Dermis blood vessel endothelial cell (primary cell): Measurements from ENCODE around the gene HECTD1. TPM values are rescaled to one million over a fixed set of nuclear protein-coding genes. Genes with fewer than 3 reads are reported as not detected.
"Not testable (repeated sequence)": the region's sequence is repeated elsewhere in the genome, so short reads cannot be mapped to it uniquely, and the experiment has no call there.

ENCODE experiments used
- DNase-seq: peaks from one replicate; pipeline ENCODE4 v3.0.0; 2010
- total RNA-seq: library from RNA; depleted of rRNA; stranded (reverse); fragments of >200 nt; gene quantifications from 2 replicates; pipeline ENCODE4 v1.2.3, GENCODE V29; 2014

The HECTD1 gene
- total RNA-seq, 1 donor from 2014 or later = 303 TPM

DNA sequence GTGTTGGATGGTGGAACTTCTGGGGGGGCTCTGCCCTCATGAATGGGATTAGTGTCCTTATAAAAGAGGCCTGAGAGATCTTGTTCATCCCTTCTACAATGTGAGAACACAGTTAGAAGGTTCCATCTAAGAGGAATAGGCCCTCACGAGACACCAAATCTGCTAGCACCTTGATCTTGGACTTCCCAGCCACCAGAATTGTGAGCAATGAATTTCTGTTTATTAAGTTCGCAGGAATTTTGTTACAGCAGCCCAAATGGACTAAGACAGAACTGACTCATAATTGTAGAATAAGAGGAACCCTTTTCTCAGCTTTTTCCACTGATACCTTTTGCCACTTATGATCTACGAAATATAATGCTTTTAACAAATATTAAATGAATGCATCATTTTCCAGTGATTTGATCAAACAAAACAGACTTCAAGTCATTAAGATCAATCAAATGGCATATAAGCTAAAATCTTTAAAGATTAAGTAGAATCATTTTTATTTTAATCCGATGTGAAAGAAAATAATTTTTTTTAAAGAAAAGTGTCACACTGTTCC lies 68.2 kb downstream of the HECTD1 start:
- no peak for DNase-seq

GRCh38 chr14:31138301-31138700 lies 69.3 kb downstream of the HECTD1 start:
- no peak for DNase-seq

DNA sequence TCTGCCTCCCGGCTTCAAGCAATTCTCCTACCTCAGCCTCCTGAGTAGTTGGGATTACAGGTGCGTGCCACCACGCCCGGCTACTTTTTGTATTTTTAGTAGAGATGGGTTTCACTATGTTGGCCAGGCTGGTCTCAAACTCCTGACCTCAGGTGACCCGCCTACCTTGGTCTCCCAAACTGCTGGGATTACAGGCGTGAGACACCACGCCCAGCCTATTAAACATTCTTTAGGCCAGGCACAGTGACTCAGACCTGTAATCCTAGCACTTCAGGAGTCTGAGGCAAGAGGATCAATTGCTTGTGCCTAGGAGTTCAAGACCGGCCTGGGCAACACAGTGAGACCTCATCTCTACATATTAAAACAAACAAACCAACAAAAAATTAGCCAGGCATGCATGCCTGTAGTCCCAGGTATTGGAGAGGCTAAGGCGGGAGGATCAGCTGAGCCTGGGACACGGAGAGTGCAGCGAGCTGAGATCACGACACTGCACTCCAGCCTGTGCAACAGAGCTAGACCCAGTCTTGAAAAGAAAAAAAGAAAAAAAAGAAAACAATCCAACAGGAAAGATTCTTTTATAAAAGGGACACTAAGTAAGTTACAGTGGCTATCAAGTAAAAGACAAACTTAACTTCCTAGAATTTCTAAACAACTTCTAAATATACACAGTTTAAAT lies 70.2 kb downstream of the HECTD1 start:
- no peak for DNase-seq

DNA sequence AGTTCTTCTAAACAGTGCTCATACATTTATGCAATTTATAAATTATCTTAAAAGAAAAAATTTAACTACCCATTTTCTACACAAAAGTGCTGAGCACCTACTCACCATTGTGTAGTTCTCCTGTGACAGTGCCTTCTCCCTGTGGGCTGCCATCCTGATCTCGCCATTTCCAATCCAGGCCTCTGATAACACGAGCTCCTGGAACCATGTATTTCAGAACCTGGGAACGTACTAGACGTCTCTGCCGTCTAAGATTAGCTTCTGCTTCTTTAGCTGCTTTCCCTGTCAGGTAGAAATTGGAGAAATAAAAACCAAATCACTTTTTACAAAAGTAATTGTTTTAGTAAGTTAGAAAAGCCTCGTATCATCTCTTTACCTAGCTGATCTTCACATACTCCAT lies 74.5 kb downstream of the HECTD1 start:
- no peak for DNase-seq

DNA sequence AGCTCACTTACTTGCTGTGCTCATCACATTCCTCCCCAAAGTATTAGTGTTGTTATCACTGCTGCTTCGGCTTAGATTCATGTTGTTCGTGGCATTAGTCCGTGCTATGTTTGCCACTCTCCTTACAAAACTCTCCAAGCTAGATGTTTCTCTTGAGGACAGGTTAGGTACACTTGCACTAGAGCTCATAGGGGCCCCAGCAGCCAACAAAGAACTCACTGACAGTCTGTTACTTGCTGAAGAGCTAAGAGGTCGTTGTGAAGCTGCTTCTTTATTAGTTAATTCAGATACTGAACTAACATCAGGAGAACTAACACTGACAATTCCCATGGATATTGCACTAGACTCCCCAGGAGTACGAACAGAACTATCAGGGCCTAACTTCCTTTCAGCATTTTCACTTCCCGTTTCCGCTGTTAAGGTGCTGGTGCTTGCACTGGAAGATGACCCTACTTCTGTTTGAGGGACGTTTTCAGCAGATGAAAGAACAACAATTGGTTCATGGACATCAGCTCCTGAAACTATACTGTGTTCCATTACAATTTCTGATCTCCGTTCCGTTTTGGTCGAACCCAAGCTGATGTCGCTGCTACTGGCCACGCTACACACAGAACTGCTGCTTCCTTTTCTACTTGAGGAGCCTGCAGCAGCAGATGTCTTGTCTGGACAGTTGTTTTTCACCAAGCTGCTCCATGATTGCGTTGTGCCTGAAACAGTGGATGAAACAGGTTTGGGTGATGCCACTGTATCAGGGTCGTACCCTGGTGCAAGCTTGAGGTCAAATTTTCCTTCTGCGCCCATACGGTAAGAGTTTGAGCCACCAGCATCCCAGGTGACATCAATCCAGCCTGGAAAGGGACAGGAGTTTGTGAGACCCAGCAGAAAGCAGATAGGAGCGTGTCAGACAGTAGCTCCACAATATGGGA lies 78.7 kb downstream of the HECTD1 start:
- DNase-seq = no peak

DNA sequence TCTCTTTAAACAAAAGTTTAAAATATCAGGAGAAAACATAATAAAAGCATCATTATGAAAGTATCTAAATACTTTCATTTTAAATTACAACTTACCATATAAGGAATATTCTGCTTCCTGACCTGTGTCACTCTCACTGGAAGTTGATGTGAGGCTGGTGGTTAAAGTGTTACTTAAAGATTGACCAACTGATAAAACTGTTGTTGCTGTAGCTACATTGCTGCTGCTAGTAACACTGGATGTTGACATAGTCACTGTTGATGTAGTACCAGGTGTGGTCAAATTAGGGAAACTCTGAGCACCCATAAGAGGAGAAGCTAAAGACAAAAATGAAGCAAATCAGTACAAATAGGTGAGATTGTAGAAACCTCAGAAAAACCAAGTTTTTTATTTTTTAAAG lies 79.9 kb downstream of the HECTD1 start:
- DNase-seq = no peak

DNA sequence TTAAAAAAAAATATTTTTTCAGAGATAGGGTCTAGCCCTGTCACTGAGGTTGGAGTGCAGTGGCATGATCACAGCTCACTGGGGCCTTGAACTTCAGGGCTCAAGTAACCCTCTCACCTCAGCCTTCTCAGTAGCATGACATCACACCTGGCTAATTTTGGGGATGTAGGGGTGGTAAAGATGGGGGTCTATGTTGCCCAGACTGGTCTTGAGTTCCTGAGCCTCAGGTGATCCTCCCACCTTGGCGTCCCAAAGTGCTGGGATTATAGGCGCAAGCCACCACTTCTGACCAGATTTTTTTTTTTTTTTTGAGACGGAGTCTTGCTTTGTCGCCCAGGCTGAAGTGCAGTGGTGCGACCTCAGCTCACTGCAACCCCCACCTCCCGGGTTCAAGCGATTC lies 80.9 kb downstream of the HECTD1 start:
- DNase-seq = no peak

GRCh38 chr14:31125231-31125630 lies 82.4 kb downstream of the HECTD1 start:
- no peak for DNase-seq

DNA sequence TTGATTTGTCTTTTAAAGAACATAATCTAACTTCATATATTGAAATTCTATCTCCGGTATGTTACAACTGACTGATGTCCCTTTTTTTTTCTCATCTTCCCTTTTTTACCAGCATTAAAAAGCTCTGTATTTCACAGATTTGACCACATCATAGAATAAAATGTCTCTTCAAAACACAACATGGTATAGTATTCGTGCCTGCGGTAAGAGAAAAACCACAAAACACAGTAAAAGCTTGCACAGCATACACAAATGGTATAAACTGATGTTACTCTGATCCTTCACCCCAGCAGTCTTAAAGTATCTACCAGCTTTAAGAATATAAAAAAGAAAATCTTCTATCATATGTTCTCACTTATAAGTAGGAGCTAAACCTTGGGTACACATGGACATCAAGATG lies 83.4 kb downstream of the HECTD1 start:
- DNase-seq = no peak

DNA sequence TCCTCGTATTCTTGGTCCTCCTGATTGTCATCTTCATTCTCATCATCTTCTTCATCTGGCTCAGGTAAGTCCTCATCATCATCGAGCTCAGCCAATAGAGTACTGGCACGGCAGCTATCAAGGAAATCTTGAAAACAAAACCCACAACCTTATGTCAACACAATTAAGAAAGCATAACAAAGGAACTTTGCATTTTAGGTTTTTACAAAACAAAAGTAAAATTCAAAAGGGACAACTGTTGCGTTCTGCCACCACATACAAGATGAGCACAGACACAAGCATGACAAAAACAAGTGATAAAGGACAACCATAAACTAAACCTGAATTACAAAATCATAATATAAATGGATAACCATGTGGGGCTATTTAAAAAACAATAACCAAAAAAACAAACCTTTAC lies 84.7 kb downstream of the HECTD1 start:
- no peak for DNase-seq

DNA sequence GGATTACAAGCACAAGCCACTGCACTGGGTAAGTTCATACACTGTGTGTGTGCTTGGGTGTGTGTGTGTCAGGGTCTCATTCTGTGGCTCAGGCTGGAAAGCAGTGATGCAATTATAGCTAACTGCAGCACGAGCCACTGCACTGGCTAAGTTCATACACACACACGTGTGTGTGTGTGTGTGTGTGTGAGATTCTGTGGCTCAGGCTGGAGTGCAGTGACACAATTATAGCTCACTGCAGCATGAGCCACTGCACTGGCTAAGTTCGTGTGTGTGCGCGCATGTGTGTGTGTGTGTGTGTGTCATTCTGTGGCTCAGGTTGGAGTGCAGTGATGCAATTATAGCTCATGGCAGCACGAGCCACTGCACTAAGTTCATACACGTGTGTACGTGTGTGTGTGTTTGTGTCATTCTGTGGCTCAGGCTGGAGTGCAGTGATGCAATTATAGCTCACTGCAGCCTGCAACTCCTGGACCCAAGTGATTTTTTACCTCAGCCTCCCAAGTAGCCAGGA lies 85.4 kb downstream of the HECTD1 start:
- no peak for DNase-seq

DNA sequence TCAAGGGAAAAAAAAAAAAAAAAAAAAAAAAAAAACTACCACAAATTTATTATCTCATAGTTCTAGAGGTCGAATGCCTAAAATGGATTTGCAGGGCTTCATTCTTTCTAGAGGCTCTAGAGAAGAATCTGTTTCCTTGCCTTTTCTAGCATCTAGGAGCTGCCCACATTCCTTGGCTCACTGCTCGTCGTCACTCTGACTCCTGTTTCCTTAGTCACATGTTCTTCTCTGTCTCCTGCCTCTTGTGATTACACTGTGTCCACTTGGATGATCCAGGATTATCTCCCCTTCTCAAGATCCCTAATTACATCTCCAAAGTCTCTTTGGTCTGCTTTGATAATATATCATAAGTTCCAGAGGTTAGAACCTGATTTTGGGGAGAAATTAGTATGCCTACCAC lies 88.7 kb downstream of the HECTD1 start:
- no peak for DNase-seq

GRCh38 chr14:31113794-31114193 lies 93.8 kb downstream of the HECTD1 start:
- no peak for DNase-seq

- no peak for DNase-seq
These were observed 96.7 kb downstream of the HECTD1 start for GRCh38 chr14:31110872-31111271.

DNA sequence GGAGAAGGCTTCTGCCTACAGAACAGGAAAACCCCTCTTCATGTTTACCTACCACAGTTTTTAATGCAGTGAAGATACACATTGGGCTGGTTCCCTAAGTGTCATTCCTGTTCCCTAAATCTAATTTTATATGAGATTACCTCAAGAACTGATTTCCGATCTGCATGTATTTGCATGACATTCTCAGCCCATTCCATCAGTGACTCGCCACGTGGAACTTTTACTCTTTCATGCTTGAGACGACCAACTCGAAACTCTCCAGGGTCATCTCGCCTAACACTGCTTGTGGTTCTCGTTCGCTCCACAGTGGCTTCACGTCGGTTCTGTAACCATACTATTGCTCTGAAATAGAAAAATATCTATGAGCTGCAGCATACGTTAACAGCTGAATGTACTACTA lies 98.3 kb downstream of the HECTD1 start:
- DNase-seq = no peak

DNA sequence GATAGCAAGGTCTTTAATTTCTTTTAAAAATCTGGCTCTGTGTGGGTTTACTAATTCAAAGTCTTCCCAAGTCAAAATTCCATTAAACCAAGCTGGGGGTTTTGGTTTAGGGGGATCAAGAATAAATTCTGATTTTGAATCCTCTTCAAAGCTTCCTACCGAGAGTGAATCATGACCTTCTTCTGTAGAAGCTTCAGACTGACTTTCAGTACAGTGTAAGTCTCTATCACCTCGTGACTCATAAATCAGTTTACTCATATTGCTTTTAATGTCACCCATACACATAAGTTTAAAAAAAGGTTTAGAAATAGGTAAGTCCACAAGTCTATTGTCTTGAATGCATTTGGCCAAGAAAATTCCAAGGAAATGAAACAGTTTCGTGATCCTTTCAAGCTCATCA lies 100.8 kb downstream of the HECTD1 start:
- no peak for DNase-seq

DNA sequence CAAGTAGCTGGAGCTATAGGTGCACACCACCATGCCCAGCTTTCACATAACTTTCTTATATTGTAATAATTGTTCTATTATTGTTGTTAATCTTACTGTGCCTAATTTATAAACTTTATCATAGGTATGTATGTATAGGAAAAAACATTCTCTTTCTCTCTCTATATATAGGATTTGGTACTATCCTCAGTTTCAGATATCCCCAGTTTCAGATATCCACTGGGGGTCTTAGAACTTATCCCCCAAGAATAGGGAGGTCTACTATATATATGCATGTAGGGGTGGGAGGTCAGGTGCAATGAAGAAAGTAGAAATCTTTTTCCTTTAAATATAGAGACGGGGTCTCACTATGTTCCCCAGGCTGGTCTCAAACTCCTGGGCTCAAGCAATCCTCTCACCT lies 110.5 kb downstream of the HECTD1 start:
- DNase-seq = no peak

DNA sequence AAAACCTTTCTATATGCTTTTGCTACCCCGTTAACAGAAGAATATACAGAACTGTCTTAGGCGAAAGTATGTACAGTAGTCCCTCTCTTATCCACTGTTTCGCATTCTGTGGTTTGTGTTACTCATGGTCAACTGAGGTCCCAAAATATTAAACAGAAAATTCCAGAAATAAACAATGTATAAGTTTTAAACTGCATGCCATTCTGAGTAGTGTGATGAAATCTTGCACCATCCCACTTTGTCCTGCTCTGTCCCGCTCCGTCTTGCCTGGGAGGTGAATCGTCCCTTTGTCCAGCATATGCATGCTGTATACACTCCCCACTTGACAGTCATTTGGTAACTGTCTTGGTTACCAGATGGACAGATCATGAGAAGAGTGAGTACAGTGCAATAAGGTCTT lies 111.3 kb downstream of the HECTD1 start:
- no peak for DNase-seq

GRCh38 chr14:31095817-31096216 lies 111.8 kb downstream of the HECTD1 start:
- DNase-seq = not testable (repeated sequence)

DNA sequence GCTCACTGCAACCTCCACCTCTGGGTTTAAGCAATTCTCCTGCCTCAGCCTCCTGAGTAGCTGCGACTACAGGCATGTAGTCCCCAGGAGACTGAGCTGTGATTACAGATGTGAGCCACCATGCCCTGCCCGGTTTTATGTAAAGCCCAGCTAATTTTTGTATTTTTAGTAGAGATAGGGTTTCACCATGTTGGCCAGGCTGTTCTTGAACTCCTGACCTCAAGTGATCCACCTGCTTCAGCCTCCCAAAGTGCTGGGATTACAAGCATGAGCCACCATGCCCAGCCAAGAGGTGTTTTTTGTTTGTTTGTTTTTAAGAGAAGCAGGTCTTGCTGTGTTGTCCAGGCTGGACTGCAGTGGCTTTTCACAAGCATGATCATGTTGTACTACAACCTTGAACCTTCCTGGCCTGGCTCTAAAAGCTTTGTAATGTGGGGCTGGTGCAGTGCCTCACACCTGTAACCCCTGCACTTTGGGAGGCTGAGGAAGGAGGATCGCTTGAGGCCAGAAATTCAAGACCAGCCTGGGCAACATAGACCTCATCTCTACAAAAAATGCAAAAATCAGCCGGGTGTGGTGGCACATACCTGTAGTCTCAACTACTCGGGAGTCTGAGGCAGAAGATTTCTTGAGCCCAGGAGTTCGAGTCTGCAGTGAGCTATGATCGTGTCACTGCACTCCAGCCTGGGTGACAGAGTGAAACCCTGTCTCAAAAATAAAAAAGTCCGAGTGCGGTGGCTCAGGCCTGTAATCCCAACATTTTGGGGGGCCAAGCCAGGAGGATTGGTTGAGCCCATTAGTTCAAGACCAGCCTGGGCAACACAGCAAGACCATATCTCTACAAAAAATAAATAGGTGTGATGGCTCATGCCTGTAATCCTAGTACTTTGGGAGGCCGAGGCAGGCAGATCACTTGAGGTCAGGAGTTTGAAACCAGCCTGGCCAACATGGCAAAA lies 113.4 kb downstream of the HECTD1 start:
- not testable (repeated sequence) for DNase-seq

GRCh38 chr14:31092160-31092708 lies 115.4 kb downstream of the HECTD1 start:
- DNase-seq = no peak
